COR-L47 (cell line): ENCODE measurements around the gene SMC4.

Experiments used
- DNase-seq: peaks from one replicate; lab custom pipeline; 2025; lab: John Stamatoyannopoulos, UW

The SMC4 gene

GRCh38 chr3:160478338-160478737 is 78.9 kb downstream of the SMC4 start:
- DNase-seq, result no peak

- no peak for DNase-seq
Measured at GRCh38 chr3:160479376-160479775, 79.9 kb downstream of the SMC4 start.

GRCh38 chr3:160480931-160481330 is 81.5 kb downstream of the SMC4 start:
- no peak for DNase-seq

GRCh38 chr3:160481856-160482255 is 82.4 kb downstream of the SMC4 start:
- DNase-seq, result no peak

- DNase-seq, result no peak
Measured at GRCh38 chr3:160482796-160483195, 83.3 kb downstream of the SMC4 start.
